HG03097 (cell line): ENCODE data around the gene CCDC78.

ENCODE experiments used
- ATAC-seq: cut with Tn5 transposase; IDR thresholded peaks from one replicate; pipeline ENCODE4 v1.9.1; 2021; ENCODE audit not compliant: unreplicated experiment, low FRiP score

CCDC78 gene

DNA sequence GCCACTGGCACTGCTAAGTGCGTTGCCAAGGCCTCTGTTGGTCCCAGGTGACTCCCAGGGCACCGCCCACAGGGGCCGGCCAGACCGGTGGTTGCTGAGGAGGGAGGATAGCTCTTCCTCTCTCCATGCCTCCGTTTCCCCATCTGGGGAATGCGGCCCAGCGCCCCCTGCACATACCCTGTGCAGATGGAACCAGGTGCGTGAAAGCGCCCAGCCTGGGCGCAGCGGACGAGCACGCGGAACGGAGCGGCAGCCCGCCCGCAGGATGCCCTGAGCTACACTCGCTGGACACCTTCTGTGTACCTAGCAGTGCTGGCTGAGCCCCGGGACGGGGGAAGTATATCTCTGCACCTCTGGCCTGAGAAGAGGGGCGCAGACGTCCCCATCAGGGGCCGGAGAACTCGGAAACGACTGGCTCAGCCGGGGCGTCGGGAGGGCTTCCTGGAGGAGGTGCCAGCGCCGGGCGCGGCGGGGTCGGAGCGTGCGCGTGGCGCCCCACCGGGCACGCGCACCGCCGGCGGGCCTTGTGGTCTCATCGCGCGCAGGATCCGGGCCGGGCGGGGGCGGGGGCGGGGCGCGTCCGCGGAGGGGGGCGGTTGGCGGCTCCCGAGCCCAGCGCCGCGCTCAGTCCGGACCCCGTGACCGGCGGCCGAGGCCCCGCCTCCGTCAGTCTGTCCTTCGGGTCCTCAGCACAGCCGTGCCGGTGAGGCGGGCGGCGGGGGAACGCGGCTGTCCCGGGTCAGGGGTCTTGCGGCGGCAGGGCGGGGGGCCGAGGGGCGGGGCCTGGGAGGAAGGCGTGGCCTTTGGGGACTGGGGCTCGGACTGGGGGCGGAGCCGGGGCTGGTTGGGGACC lies at the start of gene CCDC78, which contains the start of gene HAGHL:
Gene CCDC78 (minus strand): TSS at position 6 of the 853 bp plus-strand sequence. CDS start 76 bp downstream, outside the sequence.
Gene HAGHL (plus strand): TSS at position 669 of the 853 bp plus-strand sequence. CDS start 404 bp downstream, outside the sequence.
- no peak for ATAC-seq

DNA sequence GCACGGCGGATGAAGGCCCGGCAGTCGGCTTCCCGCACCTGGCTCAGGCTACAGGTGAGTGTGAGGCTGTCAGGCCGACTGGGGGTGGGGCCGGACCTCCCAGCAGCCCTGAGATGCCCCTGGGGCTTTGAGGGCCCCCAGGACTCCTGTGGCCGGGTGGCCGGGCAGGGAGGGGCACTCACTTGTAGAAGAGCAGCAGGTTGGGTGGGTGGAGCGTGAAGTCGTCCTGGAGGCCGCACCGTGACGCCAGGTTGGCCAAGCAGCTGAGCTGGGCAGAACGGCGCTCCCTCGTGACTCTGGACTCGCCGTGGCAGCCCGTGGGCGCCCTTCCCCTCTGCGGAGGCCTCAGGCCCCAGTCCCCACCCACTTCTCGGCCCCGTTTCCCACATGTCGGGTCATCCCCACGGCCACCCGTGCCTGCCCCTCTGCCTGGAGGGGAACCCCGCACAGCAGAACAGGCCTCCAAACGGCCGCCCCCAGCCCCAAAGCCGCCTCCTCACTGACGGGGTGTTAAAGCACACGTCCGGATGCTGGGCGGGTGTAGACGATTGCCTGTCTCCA lies 49.1 kb upstream of the CCDC78 start:
- no peak for ATAC-seq

GRCh38 chr16:774086-775001 lies 48.1 kb upstream of the CCDC78 start:
- no peak for ATAC-seq

DNA sequence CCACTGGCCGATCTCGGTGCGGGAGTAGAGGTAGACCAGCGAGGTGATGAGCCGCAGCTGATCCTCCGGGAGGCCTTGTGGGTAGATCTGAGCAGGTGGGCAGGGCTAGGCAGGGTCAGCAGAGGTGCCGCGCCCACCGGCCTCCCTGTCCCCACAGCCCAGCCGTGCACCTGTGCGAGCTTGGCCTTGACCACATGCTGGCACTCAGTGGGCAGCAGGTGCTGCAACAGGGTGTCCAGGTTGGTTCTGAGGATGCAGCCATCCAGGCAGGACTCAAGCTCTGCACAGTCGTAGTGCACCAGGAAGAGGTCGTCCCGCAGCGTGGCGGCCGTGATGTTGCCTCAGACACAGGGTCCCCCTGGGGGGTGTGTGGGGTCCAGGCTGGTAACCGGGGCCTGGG lies 46.7 kb upstream of the CCDC78 start:
- no peak for ATAC-seq

GRCh38 chr16:770411-770810 lies 44.2 kb upstream of the CCDC78 start:
- ATAC-seq, result no peak

- no peak for ATAC-seq
Observed at GRCh38 chr16:769934-770333, 43.7 kb upstream of the CCDC78 start.

- ATAC-seq, result no peak
Observed at GRCh38 chr16:769184-769784, 43.0 kb upstream of the CCDC78 start.

GRCh38 chr16:768428-768827 lies 42.2 kb upstream of the CCDC78 start:
- no peak for ATAC-seq

- no peak for ATAC-seq
Observed at GRCh38 chr16:767743-768235, 41.5 kb upstream of the CCDC78 start.

DNA sequence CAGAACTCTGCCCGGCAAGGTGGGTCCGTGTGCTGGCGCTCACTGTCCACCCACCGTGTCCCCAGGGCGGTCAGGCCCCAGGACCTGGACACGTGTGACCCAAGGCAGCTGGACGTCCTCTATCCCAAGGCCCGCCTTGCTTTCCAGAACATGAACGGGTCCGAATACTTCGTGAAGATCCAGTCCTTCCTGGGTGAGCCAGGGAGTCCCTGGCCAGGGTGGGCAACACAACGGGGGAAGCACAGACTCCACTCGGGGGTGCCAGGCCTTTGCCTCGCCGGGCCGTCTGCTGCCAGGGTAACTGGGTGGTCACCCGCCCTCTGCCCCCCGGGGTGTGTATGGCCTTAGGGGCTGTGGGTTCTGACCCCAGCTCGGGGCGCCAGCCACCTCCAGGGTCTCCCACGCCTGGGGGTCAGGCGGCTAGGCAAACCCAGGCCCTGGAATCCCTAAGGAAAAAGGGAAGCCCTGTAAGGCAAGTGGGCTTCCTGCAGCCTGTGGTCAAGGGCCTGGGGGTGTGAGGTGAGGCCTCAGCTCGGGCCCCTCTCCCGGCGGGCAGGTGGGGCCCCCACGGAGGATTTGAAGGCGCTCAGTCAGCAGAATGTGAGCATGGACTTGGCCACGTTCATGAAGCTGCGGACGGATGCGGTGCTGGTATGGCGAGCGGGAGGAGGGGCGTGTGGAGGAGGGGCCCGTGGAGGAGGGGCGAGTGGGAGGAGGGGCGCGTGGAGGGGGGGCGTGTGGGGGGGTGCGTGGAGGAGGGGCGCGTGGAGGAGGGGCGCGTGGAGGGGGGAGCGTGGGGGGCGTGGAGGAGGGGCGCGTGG lies 40.8 kb upstream of the CCDC78 start:
- ATAC-seq, result no peak

- ATAC-seq, result no peak
Observed at GRCh38 chr16:766008-766819, 40.0 kb upstream of the CCDC78 start.

- no peak for ATAC-seq
Observed at GRCh38 chr16:765488-765865, 39.2 kb upstream of the CCDC78 start.

DNA sequence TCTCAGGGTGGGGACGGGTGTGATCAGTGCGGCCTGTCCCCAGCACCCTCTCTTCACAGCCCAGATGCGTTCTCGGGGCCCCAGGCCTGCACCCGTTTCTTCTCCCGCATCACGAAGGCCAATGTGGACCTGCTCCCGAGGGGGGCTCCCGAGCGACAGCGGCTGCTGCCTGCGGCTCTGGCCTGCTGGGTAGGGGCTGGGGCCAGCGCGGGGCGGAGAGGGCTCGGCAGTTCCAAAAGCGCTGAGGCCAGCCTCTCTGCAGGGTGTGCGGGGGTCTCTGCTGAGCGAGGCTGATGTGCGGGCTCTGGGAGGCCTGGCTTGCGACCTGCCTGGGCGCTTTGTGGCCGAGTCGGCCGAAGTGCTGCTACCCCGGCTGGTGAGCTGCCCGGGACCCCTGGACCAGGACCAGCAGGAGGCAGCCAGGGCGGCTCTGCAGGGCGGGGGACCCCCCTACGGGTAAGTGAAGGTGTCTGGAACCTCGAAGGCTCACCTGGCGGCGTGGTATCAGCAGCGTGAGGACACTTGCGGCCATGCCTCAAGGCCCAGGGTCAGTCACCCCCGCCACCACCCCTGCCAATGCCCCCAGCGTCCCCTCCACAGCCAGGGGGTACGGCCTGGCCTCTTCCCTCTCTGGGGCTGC lies 38.7 kb upstream of the CCDC78 start:
- no peak for ATAC-seq

DNA sequence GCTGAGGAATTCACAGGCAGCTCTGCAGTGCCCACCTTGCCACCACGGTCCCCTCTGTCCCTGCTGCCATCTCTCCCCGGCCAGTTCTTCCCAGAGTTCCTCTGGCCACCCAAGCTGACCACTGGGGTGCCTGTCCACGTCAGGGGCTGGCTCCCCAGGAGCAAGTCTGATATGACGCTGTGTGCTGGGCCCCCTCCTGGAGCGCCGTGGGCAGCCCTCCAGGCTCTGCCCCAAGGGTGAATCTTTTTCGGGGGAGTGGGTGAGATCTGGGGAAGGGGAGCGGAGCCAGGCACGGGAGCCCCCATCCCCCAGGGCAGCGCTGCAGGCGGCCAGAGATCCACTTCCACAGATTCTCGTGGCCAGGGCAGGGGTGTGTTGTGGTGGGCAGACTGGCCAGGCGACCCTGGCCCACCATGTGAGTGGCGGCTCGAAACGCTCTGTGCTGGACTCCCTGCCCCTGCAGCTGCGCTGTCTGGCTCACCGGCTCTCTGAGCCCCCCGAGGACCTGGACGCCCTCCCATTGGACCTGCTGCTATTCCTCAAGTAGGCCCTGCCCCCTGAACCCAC lies 38.0 kb upstream of the CCDC78 start:
- no peak for ATAC-seq

GRCh38 chr16:763369-764183 lies 37.3 kb upstream of the CCDC78 start:
- no peak for ATAC-seq

DNA sequence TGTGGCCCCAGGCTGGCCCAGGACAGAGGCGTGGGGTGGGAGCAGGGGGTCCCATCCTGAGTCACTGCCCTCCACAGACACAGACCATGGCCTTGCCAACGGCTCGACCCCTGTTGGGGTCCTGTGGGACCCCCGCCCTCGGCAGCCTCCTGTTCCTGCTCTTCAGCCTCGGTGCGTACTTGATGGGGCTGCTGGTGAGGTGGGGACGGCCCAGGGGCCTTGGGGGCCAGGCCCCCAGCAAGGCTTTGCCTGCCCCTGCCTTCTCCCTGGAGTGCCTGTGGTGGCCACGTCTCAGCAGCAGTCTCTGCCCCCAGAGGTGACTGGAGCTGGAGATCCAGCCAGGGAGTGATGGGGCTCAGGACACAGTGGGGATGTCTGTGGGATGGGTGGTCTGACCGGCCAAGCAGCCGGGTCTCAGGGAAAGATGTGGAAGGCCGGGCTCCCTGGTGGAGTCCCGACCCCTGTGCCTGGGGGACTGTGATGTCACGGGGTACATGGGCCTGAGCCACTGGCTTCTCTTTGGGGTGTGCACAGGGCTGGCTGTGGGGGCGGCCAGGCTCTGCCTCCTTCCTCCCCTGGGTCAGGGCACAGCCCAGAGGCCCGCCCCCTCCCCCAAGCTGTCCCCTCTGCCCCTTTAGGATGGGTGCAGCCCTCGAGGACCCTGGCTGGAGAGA lies 36.5 kb upstream of the CCDC78 start:
- ATAC-seq, result no peak
